Measurements from ENCODE around the gene KRT14.
A peak's percentile ranks its signal among the peaks of the same experiment; 100 is the strongest.
"Not testable (repeated sequence)": the region's sequence is repeated elsewhere in the genome, so short reads cannot be mapped to it uniquely, and the experiment has no call there.

The KRT14 gene

DNA sequence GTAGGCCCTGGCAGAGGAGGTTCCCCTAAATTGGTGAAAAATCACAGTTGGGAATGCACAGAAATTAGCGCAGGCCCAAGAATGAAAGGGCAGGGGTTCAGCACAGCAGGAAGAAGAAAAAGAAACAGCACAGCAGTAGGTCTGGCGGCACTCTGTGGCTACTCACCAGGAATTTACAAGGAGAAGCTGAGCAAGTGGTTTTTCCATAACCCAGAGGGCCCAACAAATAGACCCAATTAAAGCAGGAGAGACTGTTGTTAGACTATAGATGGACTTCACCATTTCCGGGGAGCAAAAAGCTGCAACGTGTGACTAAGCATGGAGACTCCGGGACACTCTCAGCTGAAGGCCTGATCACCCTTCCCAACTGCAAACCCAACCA is 40.2 kb upstream of the KRT14 start:
- H3K4me1 ChIP-seq (ENCODE audit: control extremely low read depth in 1 of 4, control insufficient read depth in 4 of 4, insufficient read depth in 4 of 4, low read length in 3 of 4); H3K27ac ChIP-seq (ENCODE audit: insufficient read depth in 1 of 2, low read depth in 1 of 2, low read length in 2 of 2, poor library complexity in 1 of 2, severe bottlenecking in 2 of 2); CTCF ChIA-PET; H3K9me3 ChIP-seq (ENCODE audit: control extremely low read depth in 1 of 5, control insufficient read depth in 4 of 5, insufficient read depth in 2 of 5, low read depth in 1 of 5, low read length in 4 of 5); H3K4me3 ChIP-seq (ENCODE audit: control insufficient read depth in 1 of 7, extremely low read depth in 1 of 7, insufficient read depth in 4 of 7, low read depth in 2 of 7, low read length in 6 of 7); H3K27me3 ChIP-seq (replicated peaks in 2 of 5; ENCODE audit: control insufficient read depth in 4 of 5, insufficient read depth in 5 of 5, low read length in 4 of 5); H3K36me3 ChIP-seq (ENCODE audit: control insufficient read depth in 4 of 4, insufficient read depth in 4 of 4, low read length in 3 of 4); DNase-seq; POLR2A ChIA-PET: not testable (repeated sequence)
- WGBS (ENCODE audit: insufficient coverage) = 93% methylated on average over 4 of the region's 5 CpGs

DNA sequence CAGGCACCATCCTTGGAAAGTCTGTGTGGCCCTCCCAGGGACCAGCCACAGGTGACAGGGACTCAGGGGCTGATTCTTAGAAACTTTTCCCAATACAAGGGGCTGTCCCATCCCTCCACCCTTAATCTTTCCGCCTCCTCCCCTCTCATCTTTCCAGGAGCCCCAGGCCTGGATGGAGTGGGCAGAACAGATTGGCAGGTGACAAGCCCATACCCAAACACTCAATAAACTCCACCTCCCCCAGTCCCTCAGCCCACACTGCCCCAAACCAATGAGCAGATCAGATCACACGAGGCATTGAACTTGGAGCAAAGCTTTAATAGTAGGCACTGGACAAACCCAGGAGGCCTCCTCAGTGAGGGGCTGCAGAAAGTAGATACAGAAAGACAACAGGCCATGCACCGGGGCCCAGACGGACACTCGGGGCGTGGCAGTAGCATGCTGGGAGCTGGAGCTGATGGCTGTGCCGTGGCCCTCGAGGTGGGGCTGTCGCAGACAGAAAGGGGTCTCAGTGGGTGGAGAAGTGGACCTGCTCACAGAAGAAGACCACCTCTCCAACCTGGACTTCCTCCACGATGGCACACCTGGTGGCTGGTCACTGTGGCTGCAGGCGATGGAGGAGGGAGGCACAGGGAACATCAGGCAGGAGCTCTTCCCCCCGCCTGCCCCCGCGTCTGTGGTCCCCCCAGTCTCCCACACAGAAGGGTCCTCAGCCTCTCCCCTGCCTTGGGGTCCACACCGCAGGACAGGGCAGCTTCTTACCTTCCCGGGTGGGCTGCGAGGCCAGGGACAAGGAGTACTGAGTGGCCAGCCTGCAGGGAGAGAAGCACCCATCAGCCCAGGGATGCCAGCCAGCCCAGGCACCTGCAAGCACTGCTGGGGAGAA is 39.6 kb upstream of the KRT14 start:
- H3K36me3 ChIP-seq (ENCODE audit: control insufficient read depth in 4 of 4, insufficient read depth in 4 of 4, low read length in 3 of 4); H3K27me3 ChIP-seq (replicated peaks in 2 of 5; ENCODE audit: control insufficient read depth in 4 of 5, insufficient read depth in 5 of 5, low read length in 4 of 5); H3K4me3 ChIP-seq (ENCODE audit: control insufficient read depth in 1 of 7, extremely low read depth in 1 of 7, insufficient read depth in 4 of 7, low read depth in 2 of 7, low read length in 6 of 7); CTCF ChIA-PET; POLR2A ChIA-PET; DNase-seq; H3K27ac ChIP-seq (ENCODE audit: insufficient read depth in 1 of 2, low read depth in 1 of 2, low read length in 2 of 2, poor library complexity in 1 of 2, severe bottlenecking in 2 of 2); H3K9me3 ChIP-seq (ENCODE audit: control extremely low read depth in 1 of 5, control insufficient read depth in 4 of 5, insufficient read depth in 2 of 5, low read depth in 1 of 5, low read length in 4 of 5); H3K4me1 ChIP-seq (ENCODE audit: control extremely low read depth in 1 of 4, control insufficient read depth in 4 of 4, insufficient read depth in 4 of 4, low read length in 3 of 4): not testable (repeated sequence)
- 92% methylated on average over 11 of the region's 17 CpGs for WGBS (ENCODE audit: insufficient coverage)

DNA sequence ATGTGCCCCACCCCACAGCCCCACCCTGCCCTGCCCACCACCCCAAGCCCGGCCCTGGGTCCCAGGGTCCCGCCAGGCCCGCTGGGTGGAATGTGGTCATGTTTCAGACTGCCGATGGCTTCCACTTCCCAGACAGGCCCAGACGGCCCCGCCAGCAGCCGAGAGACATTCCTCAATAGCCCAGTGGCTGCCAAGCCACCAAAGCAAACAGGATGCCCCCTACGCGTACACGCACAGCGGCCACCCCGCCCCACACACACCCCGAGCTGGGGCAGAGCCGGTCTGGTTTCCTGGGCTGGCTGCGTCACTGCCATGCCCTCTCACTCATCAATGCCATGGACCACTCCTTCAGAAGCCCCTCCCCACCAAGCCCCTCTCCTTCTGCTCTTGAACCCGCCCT is 38.9 kb upstream of the KRT14 start:
- H3K36me3 ChIP-seq (ENCODE audit: control insufficient read depth in 4 of 4, insufficient read depth in 4 of 4, low read length in 3 of 4) = no peaks in the 10 kb centered on the region
- H3K27me3 ChIP-seq (replicated peaks in 2 of 5; ENCODE audit: control insufficient read depth in 4 of 5, insufficient read depth in 5 of 5, low read length in 4 of 5) = no peaks in the 10 kb centered on the region
- no peak overlapping the region for H3K4me3 ChIP-seq (ENCODE audit: control insufficient read depth in 1 of 7, extremely low read depth in 1 of 7, insufficient read depth in 4 of 7, low read depth in 2 of 7, low read length in 6 of 7)
- ChIA-PET CTCF (no interaction called here), POLR2A (no interaction called here)
- no peaks in the 10 kb centered on the region for H3K4me1 ChIP-seq (ENCODE audit: control extremely low read depth in 1 of 4, control insufficient read depth in 4 of 4, insufficient read depth in 4 of 4, low read length in 3 of 4)
- H3K27ac ChIP-seq (ENCODE audit: insufficient read depth in 1 of 2, low read depth in 1 of 2, low read length in 2 of 2, poor library complexity in 1 of 2, severe bottlenecking in 2 of 2) = no peak overlapping the region
- no peaks in the 10 kb centered on the region for H3K9me3 ChIP-seq (ENCODE audit: control extremely low read depth in 1 of 5, control insufficient read depth in 4 of 5, insufficient read depth in 2 of 5, low read depth in 1 of 5, low read length in 4 of 5)
- WGBS (ENCODE audit: insufficient coverage) = 70% methylated on average over 14 of the region's 16 CpGs
- peak in 1 of 3 donors; percentile 24 for DNase-seq

DNA sequence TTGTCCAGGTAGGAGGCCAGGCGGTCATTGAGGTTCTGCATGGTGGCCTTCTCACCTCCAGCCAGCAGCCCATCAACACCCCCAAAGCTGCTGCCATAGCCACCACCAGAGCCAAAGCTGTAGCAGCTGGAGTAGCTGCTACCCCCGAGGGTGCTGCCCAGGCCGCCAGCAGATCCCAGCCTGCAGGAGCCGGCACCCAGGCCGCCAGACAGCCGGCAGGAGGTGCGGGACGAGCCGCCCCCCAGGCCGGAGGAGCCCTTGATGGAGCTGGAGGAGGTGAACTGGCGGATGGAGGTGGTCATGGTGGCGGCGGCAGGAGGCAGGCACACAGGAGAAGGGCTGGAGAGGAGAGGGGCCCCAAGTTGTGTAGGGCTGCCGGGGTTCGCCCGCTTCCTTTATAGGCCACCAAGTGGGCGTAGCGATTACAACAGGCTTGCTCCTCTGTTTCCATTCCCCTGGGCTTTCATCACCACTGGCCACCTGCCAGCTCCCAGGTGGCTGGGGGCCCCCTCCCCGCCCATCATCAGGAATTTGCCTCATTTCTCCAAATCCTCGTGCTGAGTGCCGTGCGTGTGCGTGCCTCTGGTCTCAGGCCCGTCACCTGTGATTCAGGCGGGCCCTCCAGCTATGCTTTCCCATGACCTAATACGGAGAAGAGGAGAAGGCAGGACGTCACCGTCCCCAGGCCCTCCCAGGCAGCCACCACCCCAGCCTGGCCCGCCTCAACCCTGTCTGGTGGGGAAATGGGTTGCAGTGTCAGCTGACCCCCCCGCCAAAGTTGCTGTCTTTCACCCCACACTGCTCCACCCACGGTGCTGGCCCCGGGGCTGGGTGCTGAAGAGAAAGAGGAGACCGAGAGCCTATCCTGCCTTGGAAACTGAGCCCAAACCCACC is 37.8 kb upstream of the KRT14 start, which contains the start of gene KRT17:
TSS of gene KRT17 (minus strand) at position 368 of the 894 bp plus-strand sequence. CDS start at position 302, 66 bp downstream.
- H3K4me1 ChIP-seq (ENCODE audit: control extremely low read depth in 1 of 4, control insufficient read depth in 4 of 4, insufficient read depth in 4 of 4, low read length in 3 of 4) = no peaks in the 10 kb centered on the region
- no peaks in the 10 kb centered on the region for H3K27me3 ChIP-seq (replicated peaks in 2 of 5; ENCODE audit: control insufficient read depth in 4 of 5, insufficient read depth in 5 of 5, low read length in 4 of 5)
- H3K27ac ChIP-seq (ENCODE audit: insufficient read depth in 1 of 2, low read depth in 1 of 2, low read length in 2 of 2, poor library complexity in 1 of 2, severe bottlenecking in 2 of 2) = no peak within 1 kb of the TSS
- H3K4me3 ChIP-seq (ENCODE audit: control insufficient read depth in 1 of 7, extremely low read depth in 1 of 7, insufficient read depth in 4 of 7, low read depth in 2 of 7, low read length in 6 of 7) = no peak within 1 kb of the TSS
- 95% methylated on average over 16 of the region's 33 CpGs for WGBS (ENCODE audit: insufficient coverage)
- POLR2A ChIA-PET = no interaction called here
- H3K9me3 ChIP-seq (ENCODE audit: control extremely low read depth in 1 of 5, control insufficient read depth in 4 of 5, insufficient read depth in 2 of 5, low read depth in 1 of 5, low read length in 4 of 5) = no peaks in the 10 kb centered on the region
- no peaks in the 10 kb centered on the region for H3K36me3 ChIP-seq (ENCODE audit: control insufficient read depth in 4 of 4, insufficient read depth in 4 of 4, low read length in 3 of 4)
- DNase-seq = no peak
- CTCF ChIA-PET = interaction anchor here (0.9 kb wide), 2 partner anchors 16 to 76 kb away, joined by 3 read pairs; no protein-coding TSS in a partner anchor

DNA sequence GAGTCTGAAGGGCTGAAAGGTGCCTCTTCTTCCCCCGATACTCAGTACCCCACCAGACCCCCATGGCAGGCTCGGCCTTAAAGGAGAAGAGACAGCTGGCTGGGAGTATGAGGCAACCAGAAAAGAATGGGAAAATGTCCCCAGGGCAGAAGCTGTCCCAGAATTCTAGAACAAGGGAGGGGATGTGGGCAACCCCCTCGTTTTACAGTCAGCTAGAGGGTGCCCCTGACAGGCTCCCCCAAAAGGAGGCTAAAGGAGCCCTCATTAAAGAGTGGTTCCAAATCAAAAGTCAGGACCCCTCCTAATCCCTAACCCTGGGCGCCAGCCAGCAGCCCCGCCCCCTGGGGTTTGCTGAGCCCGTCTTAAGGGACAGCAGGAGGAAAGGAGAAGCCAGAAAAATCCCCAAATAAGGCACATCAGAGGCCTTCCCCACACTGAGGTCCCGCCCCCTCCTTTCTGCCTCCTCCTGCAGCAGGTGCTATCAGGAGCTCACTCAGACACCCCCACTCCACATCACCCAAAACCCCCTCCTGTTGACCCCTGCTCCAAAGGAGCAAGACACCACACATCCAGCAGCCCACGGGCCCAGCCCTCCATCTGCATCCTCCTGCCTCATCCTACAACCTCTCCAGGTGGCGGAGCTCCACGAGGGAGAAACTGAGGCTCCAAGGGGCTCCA is 36.6 kb upstream of the KRT14 start:
- DNase-seq; H3K4me1 ChIP-seq (ENCODE audit: control extremely low read depth in 1 of 4, control insufficient read depth in 4 of 4, insufficient read depth in 4 of 4, low read length in 3 of 4); H3K4me3 ChIP-seq (ENCODE audit: control insufficient read depth in 1 of 7, extremely low read depth in 1 of 7, insufficient read depth in 4 of 7, low read depth in 2 of 7, low read length in 6 of 7); H3K9me3 ChIP-seq (ENCODE audit: control extremely low read depth in 1 of 5, control insufficient read depth in 4 of 5, insufficient read depth in 2 of 5, low read depth in 1 of 5, low read length in 4 of 5); H3K36me3 ChIP-seq (ENCODE audit: control insufficient read depth in 4 of 4, insufficient read depth in 4 of 4, low read length in 3 of 4); H3K27me3 ChIP-seq (replicated peaks in 2 of 5; ENCODE audit: control insufficient read depth in 4 of 5, insufficient read depth in 5 of 5, low read length in 4 of 5); H3K27ac ChIP-seq (ENCODE audit: insufficient read depth in 1 of 2, low read depth in 1 of 2, low read length in 2 of 2, poor library complexity in 1 of 2, severe bottlenecking in 2 of 2); POLR2A ChIA-PET: not testable (repeated sequence)
- CTCF ChIA-PET = interaction anchor here (0.7 kb wide), 1 partner anchor 56 kb away, joined by 3 read pairs; no protein-coding TSS in a partner anchor
- WGBS (ENCODE audit: insufficient coverage) = 33% methylated on average over 1 of the region's 10 CpGs

DNA sequence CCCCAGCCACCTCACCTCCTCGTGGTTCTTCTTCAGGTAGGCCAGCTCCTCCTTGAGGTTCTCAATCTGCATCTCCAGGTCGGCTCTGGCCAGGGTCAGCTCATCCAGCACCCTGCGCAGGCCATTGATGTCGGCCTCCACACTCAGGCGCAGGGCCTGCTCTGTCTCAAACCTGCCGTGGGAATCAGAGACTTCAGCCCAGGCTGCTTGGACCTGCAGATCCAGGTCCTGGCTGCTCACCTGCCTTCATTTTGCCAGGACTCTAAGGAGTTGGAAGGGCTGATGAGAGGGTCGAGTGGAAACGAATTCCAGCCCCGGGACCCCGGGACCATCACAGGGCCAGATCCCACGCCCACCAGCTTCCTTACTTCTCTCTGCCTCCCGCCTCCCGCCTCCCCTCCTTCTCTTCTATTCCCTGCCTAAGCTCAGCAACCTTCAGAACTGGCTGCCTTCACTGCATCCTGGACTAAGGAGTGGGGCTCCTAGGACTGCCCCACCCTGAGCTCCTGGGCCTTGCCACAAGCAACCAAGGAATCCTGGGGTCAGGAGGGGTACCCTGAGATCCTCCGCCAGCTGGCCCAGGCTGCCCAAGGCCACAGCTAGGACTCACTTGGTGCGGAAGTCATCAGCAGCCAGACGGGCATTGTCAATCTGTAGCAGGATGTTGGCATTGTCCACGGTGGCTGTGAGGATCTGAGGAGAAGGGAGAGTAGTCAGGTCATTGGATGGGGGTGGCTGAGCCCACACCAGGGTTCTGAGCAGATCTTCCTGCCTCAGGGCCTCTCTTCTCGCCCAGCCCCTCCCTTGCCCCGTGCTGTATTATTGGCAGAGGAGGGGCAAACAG is 35.9 kb upstream of the KRT14 start:
- CTCF ChIA-PET = interaction anchor here (1.5 kb wide), 1 partner anchor 20 kb away, joined by 3 read pairs; no protein-coding TSS in a partner anchor
- H3K27me3 ChIP-seq (replicated peaks in 2 of 5; ENCODE audit: control insufficient read depth in 4 of 5, insufficient read depth in 5 of 5, low read length in 4 of 5); H3K36me3 ChIP-seq (ENCODE audit: control insufficient read depth in 4 of 4, insufficient read depth in 4 of 4, low read length in 3 of 4); H3K4me3 ChIP-seq (ENCODE audit: control insufficient read depth in 1 of 7, extremely low read depth in 1 of 7, insufficient read depth in 4 of 7, low read depth in 2 of 7, low read length in 6 of 7); H3K27ac ChIP-seq (ENCODE audit: insufficient read depth in 1 of 2, low read depth in 1 of 2, low read length in 2 of 2, poor library complexity in 1 of 2, severe bottlenecking in 2 of 2); H3K9me3 ChIP-seq (ENCODE audit: control extremely low read depth in 1 of 5, control insufficient read depth in 4 of 5, insufficient read depth in 2 of 5, low read depth in 1 of 5, low read length in 4 of 5); DNase-seq; POLR2A ChIA-PET; H3K4me1 ChIP-seq (ENCODE audit: control extremely low read depth in 1 of 4, control insufficient read depth in 4 of 4, insufficient read depth in 4 of 4, low read length in 3 of 4): not testable (repeated sequence)
- WGBS (ENCODE audit: insufficient coverage) = 91% methylated on average over 15 of the region's 19 CpGs
